Karpas-422 (cell line): ENCODE data around the gene PTH2. TPM values are rescaled to one million over a fixed set of nuclear protein-coding genes. Genes with fewer than 3 reads are reported as not detected.
A peak's percentile ranks its signal among the peaks of the same experiment; 100 is the strongest.

Source experiments
- DNase-seq: peaks from one replicate; pipeline ENCODE4 v3.0.0-alpha.2; 2015
- H2AFZ ChIP-seq: fragments of 200-600 bp; sonication (generic); 2 replicates; pipeline ENCODE4 v1.6.1; 2014; ENCODE audit warnings: antibody characterized with exemption, low read length, mixed read lengths
- H3K27ac ChIP-seq: fragments of 200-600 bp; sonication (generic); 2 replicates; pipeline ENCODE4 v1.5.1; 2014; ENCODE audit warnings: mild to moderate bottlenecking, low read length, moderate library complexity
- H3K27me3 ChIP-seq: fragments of 200-600 bp; sonication (generic); 2 replicates; pipeline ENCODE4 v1.6.1; 2014; ENCODE audit warnings: low read length, mixed read lengths
- H3K36me3 ChIP-seq: fragments of 200-600 bp; sonication (generic); 2 replicates; pipeline ENCODE4 v1.6.1; 2014; ENCODE audit warnings: low read length, mixed read lengths; ENCODE audit not compliant: insufficient read depth
- H3K4me1 ChIP-seq: fragments of 200-600 bp; sonication (generic); 2 replicates; pipeline ENCODE4 v1.6.1; 2014; ENCODE audit warnings: mild to moderate bottlenecking, low read length, mixed read lengths
- H3K4me2 ChIP-seq: fragments of 200-600 bp; sonication (generic); 2 replicates; pipeline ENCODE4 v1.6.1; 2014; ENCODE audit warnings: low read length, low read depth, mild to moderate bottlenecking; ENCODE audit not compliant: poor library complexity, severe bottlenecking
- H3K4me3 ChIP-seq: fragments of 200-600 bp; sonication (generic); 2 replicates; pipeline ENCODE4 v1.5.1; 2014; ENCODE audit warnings: mild to moderate bottlenecking, antibody characterized with exemption, low read length, mixed read lengths
- H3K79me2 ChIP-seq: fragments of 200-600 bp; sonication (generic); 2 replicates; pipeline ENCODE4 v1.6.1; 2014; ENCODE audit warnings: mild to moderate bottlenecking, low read length, mixed read lengths
- H3K9ac ChIP-seq: fragments of 200-600 bp; sonication (generic); 2 replicates; pipeline ENCODE4 v1.6.0; 2014; ENCODE audit warnings: low read length
- H3K9me2 ChIP-seq: fragments of 200-600 bp; sonication (generic), shearing (Covaris generic); replicated peaks from 2 replicates; pipeline ENCODE4 v1.6.0; 2014; ENCODE audit warnings: mild to moderate bottlenecking, low read length, moderate library complexity; ENCODE audit not compliant: insufficient read depth
- H3K9me3 ChIP-seq: fragments of 300-700, 200-600 bp; sonication (generic); 2 replicates; pipeline ENCODE4 v1.6.1; 2014; ENCODE audit warnings: low read length, mixed read lengths
- H4K20me1 ChIP-seq: fragments of 200-600 bp; sonication (generic); 2 replicates; pipeline ENCODE4 v1.6.1; 2014; ENCODE audit warnings: mild to moderate bottlenecking, antibody characterized with exemption, low read length, low read depth; ENCODE audit not compliant: insufficient read depth
- total RNA-seq: library from RNA; depleted of rRNA; stranded (reverse); fragments of >200 nt; shearing (Covaris generic); gene quantifications from 2 replicates; pipeline ENCODE4 v1.2.3, GENCODE V29; 2014; ENCODE audit warnings: low replicate concordance

The PTH2 gene
- total RNA-seq, 1 experiment from 2014 or later: not detected

DNA sequence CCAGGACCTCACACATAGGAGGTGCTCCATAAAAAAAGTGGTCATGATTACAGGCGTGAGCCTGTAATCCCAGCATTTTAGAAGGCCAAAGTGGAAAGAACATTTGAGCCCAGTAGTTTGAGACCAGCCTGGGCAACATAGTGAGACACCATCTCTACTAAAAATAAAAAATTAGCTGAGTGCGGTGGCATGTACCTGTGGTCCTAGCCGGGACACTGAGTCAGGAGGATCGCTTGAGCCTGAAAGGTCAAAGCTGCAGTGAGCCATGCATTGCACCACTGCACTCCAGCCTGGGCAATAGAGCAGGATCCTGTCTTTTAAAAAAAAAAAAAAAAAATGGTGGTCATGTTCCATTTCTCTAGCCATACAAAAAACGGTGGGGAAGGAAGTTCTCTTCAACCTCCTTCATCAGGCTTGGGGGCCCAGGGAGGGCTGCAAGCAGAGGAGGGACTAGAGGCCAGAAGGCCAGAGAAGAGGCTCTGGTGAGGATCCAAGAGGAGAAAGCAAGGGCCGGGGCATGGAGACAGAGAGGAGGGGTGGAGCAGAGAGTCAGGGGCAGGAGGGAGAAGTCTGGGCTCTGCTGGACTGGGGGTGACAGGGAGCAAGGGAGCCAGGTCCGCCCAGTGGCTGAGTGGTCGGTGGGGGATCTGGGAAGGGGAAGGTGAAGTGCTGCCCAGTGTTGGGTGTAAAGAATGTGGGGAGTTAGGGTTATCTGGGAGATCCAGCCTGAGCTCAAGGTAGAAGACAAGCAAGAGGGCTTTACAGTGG is 26.3 kb downstream of the PTH2 start:
- H3K4me3 ChIP-seq: no peak overlapping the region
- H3K4me1 ChIP-seq: peaks cover 14% of the 10 kb centered on the region
- H3K9ac ChIP-seq: no peak overlapping the region

DNA sequence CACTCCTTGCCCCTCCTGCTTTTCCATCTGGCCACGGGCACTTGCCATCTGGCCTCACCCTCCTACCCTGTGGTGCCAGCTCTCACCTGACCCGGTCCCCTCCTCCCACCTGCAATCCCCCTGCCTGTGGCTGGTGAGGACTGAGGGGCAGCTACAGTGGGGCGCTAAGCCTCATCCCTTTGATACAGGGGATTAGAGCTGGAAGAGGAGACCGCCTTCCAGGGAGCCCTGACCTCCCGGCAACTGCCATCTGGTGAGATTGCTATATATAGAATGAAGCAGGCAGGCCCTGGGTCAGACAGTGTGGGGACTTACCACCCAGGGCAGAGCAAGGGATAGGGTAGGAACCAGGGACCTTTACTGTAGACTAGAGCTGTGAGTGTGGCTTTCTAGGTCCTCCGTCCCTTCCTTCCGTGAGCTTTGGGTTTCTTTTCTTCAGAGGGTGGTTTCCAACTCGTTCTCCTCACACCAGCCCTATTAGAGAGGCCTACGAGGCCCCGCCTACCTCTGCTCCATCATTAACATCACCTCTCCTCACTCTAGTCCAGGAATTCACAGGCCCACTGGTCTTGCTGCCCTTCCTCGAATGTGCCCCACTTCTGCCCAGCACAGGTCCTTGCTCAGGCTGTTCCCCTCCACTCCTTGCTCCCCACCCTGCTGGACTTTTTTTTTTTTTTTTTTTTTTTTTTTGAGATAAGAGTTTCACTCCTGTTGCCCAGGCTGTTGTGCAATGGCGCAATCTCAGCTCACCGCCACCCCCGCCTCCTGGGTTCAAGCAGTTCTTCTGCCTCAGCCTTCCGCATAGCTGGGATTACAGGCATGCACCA is 27.4 kb downstream of the PTH2 start:
- no peak overlapping the region for H3K4me3 ChIP-seq
- no peaks in the 10 kb centered on the region for H3K36me3 ChIP-seq
- H4K20me1 ChIP-seq: no peaks in the 10 kb centered on the region
- no peak overlapping the region for H3K27ac ChIP-seq
- H3K4me1 ChIP-seq: peaks cover 25% of the 10 kb centered on the region
- H3K27me3 ChIP-seq: no peaks in the 10 kb centered on the region
- H3K79me2 ChIP-seq: no peaks in the 10 kb centered on the region
- no peaks in the 10 kb centered on the region for H3K9me2 ChIP-seq
- H3K9ac ChIP-seq: no peak overlapping the region
- no peaks in the 10 kb centered on the region for H3K9me3 ChIP-seq
- no peak overlapping the region for H2AFZ ChIP-seq
- no peak for DNase-seq
- H3K4me2 ChIP-seq: no peak overlapping the region

More for the DNA sequence above, 26.3 kb downstream of the PTH2 start:
- Histone ChIP-seq H3K79me2 (no peaks in the 10 kb centered on the region), H3K9me2 (no peaks in the 10 kb centered on the region), H3K9me3 (no peaks in the 10 kb centered on the region), H2AFZ (no peak overlapping the region), H3K27me3 (no peaks in the 10 kb centered on the region), H4K20me1 (no peaks in the 10 kb centered on the region), H3K4me2 (no peak overlapping the region), H3K36me3 (no peaks in the 10 kb centered on the region), H3K27ac (no peak overlapping the region)
- no peak for DNase-seq

DNA sequence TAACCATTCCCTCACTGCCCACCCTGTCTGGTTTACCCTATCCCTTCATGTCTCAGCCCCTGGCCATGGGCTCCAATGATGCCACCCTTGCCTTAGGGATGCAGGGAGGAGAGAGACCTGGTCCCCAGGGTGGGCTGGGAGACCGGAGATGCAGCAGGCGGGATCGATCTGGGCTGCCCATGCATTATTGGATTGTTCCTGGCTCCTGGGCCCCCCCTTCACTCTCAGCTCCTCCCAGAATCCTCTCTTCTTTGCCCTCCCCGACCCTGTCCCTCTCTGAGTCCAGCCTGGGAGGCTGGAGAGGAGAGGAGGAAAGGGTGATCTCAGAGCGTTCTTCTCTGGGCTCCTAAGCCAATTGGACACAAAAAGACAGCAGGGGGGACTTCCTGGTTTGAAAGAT is 29.4 kb downstream of the PTH2 start:
- Histone ChIP-seq H3K9me2 (no peaks in the 10 kb centered on the region), H3K4me3 (no peak overlapping the region), H3K9ac (no peak overlapping the region), H3K27ac (no peak overlapping the region), H3K36me3 (no peaks in the 10 kb centered on the region), H4K20me1 (no peaks in the 10 kb centered on the region), H3K4me2 (no peak overlapping the region), H3K9me3 (no peaks in the 10 kb centered on the region), H3K4me1 (peaks cover 44% of the 10 kb centered on the region), H2AFZ (no peak overlapping the region), H3K79me2 (no peaks in the 10 kb centered on the region), H3K27me3 (no peaks in the 10 kb centered on the region)
- DNase-seq: no peak

- Histone ChIP-seq H3K36me3 (no peaks in the 10 kb centered on the region), H2AFZ (no peak overlapping the region), H3K9ac (peak overlapping the region; percentile 66), H3K4me2 (peak overlapping the region; percentile 71), H3K4me1 (peaks cover 62% of the 10 kb centered on the region), H3K27ac (peak overlapping the region; percentile 96), H4K20me1 (no peaks in the 10 kb centered on the region), H3K9me3 (no peaks in the 10 kb centered on the region), H3K79me2 (no peaks in the 10 kb centered on the region), H3K4me3 (peak overlapping the region; percentile 44), H3K9me2 (no peaks in the 10 kb centered on the region), H3K27me3 (no peaks in the 10 kb centered on the region)
- peak; percentile 95 for DNase-seq
Measured at GRCh38 chr19:49391581-49392399, 31.5 kb downstream of the PTH2 start.

- H4K20me1 ChIP-seq: no peaks in the 10 kb centered on the region
- H3K27ac ChIP-seq: peak overlapping the region; percentile 96
- no peak overlapping the region for H2AFZ ChIP-seq
- H3K36me3 ChIP-seq: no peaks in the 10 kb centered on the region
- peaks cover 63% of the 10 kb centered on the region for H3K4me1 ChIP-seq
- H3K9me3 ChIP-seq: no peaks in the 10 kb centered on the region
- H3K79me2 ChIP-seq: no peaks in the 10 kb centered on the region
- peak overlapping the region; percentile 75 for H3K9ac ChIP-seq
- H3K4me2 ChIP-seq: peak overlapping the region; percentile 71
- DNase-seq: peak; percentile 99
- no peaks in the 10 kb centered on the region for H3K27me3 ChIP-seq
- H3K4me3 ChIP-seq: peak overlapping the region; percentile 44
- H3K9me2 ChIP-seq: no peaks in the 10 kb centered on the region
Measured at GRCh38 chr19:49390929-49391359, 32.3 kb downstream of the PTH2 start.

DNA sequence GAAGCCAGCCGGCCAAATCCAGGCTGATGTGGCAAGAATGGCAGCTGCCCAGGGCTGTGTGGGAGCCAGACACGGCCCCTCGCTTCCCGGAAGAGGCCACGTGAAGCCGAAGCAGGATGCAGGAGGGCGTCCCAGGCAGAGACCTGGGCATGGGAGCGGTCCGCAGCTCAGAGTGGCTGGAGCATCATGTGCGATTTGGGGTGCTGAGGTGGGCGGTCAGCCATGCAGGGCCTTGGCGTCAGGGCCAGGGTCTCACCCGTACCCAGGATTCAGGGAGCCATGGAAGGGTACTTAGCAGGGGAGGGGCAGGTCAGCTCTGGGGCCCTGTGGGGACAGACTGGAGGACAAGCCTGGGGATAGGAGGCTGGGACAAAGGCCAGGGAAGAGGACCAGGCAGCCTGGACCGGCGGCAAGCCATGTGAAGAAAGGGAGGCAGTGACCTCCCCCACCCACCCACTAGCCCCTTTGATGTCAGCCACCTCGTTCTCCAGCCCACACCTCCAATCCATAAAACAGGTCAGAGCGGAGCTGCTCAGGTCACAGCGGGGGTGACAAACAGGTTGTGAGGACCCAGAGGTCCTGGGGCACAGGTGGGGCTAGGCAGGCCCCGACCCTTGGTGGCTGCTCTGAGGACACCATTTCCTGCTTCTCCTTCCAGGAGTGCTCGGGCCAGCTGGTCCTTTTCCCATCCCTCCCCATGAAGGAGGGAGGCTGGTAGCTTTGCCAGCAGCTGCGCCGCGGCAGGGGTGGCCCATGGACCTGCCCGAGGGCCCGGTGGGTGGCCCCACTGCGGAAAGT is 32.9 kb downstream of the PTH2 start:
- H3K9me2 ChIP-seq: no peaks in the 10 kb centered on the region
- peaks cover 66% of the 10 kb centered on the region for H3K4me1 ChIP-seq
- peak overlapping the region; percentile 37 for H3K4me3 ChIP-seq
- DNase-seq: peak; percentile 75
- H4K20me1 ChIP-seq: no peaks in the 10 kb centered on the region
- H3K9me3 ChIP-seq: no peaks in the 10 kb centered on the region
- no peaks in the 10 kb centered on the region for H3K36me3 ChIP-seq
- H3K79me2 ChIP-seq: no peaks in the 10 kb centered on the region
- no peak overlapping the region for H2AFZ ChIP-seq
- H3K4me2 ChIP-seq: peak overlapping the region; percentile 71
- peak overlapping the region; percentile 75 for H3K9ac ChIP-seq
- H3K27ac ChIP-seq: peak overlapping the region; percentile 96
- H3K27me3 ChIP-seq: no peaks in the 10 kb centered on the region

DNA sequence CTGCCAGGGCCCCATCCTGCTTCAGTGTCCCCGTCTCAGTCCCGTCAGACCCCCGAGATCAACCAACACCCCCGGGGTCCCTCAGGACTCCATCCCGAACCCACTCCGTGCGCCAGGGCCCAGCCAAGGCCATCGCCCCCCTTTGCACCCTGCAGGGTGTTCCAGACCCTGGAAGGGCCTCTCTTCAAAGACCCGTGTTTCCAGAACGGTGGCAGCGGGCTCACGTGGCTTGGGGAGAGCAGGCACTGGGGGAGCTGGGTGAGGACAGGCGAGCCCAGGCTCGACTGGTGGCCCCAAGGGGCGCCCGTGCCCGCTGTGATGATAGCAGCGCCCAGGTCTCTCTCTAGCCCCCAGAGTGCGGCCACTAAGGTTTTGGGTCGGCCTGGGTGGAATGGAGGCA is 33.8 kb downstream of the PTH2 start:
- Histone ChIP-seq H3K4me2 (peak overlapping the region; percentile 42), H3K27ac (peak overlapping the region; percentile 96), H3K9me3 (no peaks in the 10 kb centered on the region), H3K27me3 (no peaks in the 10 kb centered on the region), H3K36me3 (no peaks in the 10 kb centered on the region), H3K4me1 (peaks cover 66% of the 10 kb centered on the region), H3K4me3 (no peak overlapping the region), H4K20me1 (no peaks in the 10 kb centered on the region), H2AFZ (no peak overlapping the region), H3K9ac (peak overlapping the region; percentile 75), H3K79me2 (no peaks in the 10 kb centered on the region), H3K9me2 (no peaks in the 10 kb centered on the region)
- DNase-seq: peak; percentile 77
